Mesenchymal stem cell (in vitro differentiated cells and primary cell): ENCODE results near the gene SLC35F1.

ENCODE experiments used
- DNase-seq: peaks from one replicate; pipeline ENCODE4 v3.0.0-alpha.2; 2013
- H2AFZ ChIP-seq: one replicate; pipeline ENCODE4 v1.6.1; 2013; ENCODE audit warnings: low read depth, mild to moderate bottlenecking, control low read depth, inconsistent platforms, low read length, moderate library complexity
- H2AK5ac ChIP-seq: 2 replicates; pipeline ENCODE4 v1.6.1; 2013; ENCODE audit warnings: low read length, moderate library complexity, mild to moderate bottlenecking, inconsistent platforms; ENCODE audit not compliant: severe bottlenecking
- H2BK120ac ChIP-seq: one replicate; pipeline ENCODE4 v1.6.1; 2013; ENCODE audit warnings: low read depth, mild to moderate bottlenecking, inconsistent platforms, low read length, moderate library complexity
- H2BK12ac ChIP-seq, 2 experiments: one replicate each; pipeline ENCODE4 v1.6.1; 2013; ENCODE audit warnings: inconsistent platforms in 2 of 2, low read length in 2 of 2, mild to moderate bottlenecking in 2 of 2, moderate library complexity in 2 of 2, control low read depth in 1 of 2
- H2BK15ac ChIP-seq: one replicate; pipeline ENCODE4 v1.6.1; 2013; ENCODE audit warnings: mild to moderate bottlenecking, low read depth, inconsistent platforms; ENCODE audit not compliant: poor library complexity, severe bottlenecking
- H2BK5ac ChIP-seq: 2 replicates; pipeline ENCODE4 v1.6.1; 2013; ENCODE audit warnings: low read depth, mild to moderate bottlenecking, low read length, control low read depth, inconsistent platforms; ENCODE audit not compliant: poor library complexity, severe bottlenecking
- H3K14ac ChIP-seq, 2 experiments: one replicate each; pipeline ENCODE4 v1.6.1; 2013; ENCODE audit warnings: inconsistent platforms in 2 of 2, low read length in 2 of 2, control low read depth in 1 of 2, mild to moderate bottlenecking in 1 of 2, moderate library complexity in 1 of 2
- H3K18ac ChIP-seq, 2 experiments: one replicate each; pipeline ENCODE4 v1.6.1; 2013; ENCODE audit warnings: inconsistent platforms in 2 of 2, low read length in 2 of 2, control low read depth in 1 of 2, low read depth in 1 of 2, mild to moderate bottlenecking in 1 of 2
- H3K23ac ChIP-seq, 2 experiments: one replicate each; pipeline ENCODE4 v1.6.1; 2013; ENCODE audit warnings: inconsistent platforms in 2 of 2, low read length in 2 of 2, mild to moderate bottlenecking in 2 of 2, moderate library complexity in 2 of 2, control low read depth in 1 of 2
- H3K27ac ChIP-seq: 2 replicates; pipeline ENCODE4 v1.5.1; 2013; ENCODE audit warnings: mild to moderate bottlenecking, moderate library complexity, low read length, control low read depth, inconsistent platforms; ENCODE audit not compliant: poor library complexity, severe bottlenecking
- H3K27me3 ChIP-seq, 2 experiments: 2 replicates each; pipeline versions ENCODE4 v1.6.1 to v1.7.0; 2013; ENCODE audit warnings: low read length in 2 of 2, mild to moderate bottlenecking in 2 of 2, moderate library complexity in 2 of 2, control low read depth in 1 of 2, inconsistent platforms in 1 of 2; ENCODE audit not compliant: control insufficient read depth in 1 of 2, insufficient read depth in 1 of 2
- H3K36me3 ChIP-seq, 2 experiments: 2 replicates each; pipeline versions ENCODE4 v1.6.1 to v1.7.0; 2013; ENCODE audit warnings: low read length in 2 of 2, control low read depth in 1 of 2, inconsistent platforms in 1 of 2, low read depth in 1 of 2, mild to moderate bottlenecking in 1 of 2; ENCODE audit not compliant: insufficient read depth in 2 of 2, control insufficient read depth in 1 of 2
- H3K4ac ChIP-seq, 2 experiments: one replicate each; pipeline ENCODE4 v1.6.1; 2013; ENCODE audit warnings: inconsistent platforms in 2 of 2, low read length in 2 of 2, mild to moderate bottlenecking in 2 of 2, moderate library complexity in 2 of 2, control low read depth in 1 of 2, low read depth in 1 of 2
- H3K4me1 ChIP-seq: 2 replicates; pipeline ENCODE4 v1.6.1; 2013; ENCODE audit warnings: low read depth, low read length, control low read depth; ENCODE audit not compliant: control insufficient read depth, insufficient read depth
- H3K4me2 ChIP-seq: 2 replicates; pipeline ENCODE4 v1.6.1; 2013; ENCODE audit warnings: low read length, mild to moderate bottlenecking, inconsistent platforms; ENCODE audit not compliant: poor library complexity, severe bottlenecking
- H3K4me3 ChIP-seq, 2 experiments: 2 replicates each; pipeline versions ENCODE4 v1.5.1 to v1.7.0; 2013; ENCODE audit warnings: low read length in 2 of 2, mild to moderate bottlenecking in 2 of 2, control low read depth in 1 of 2, low read depth in 1 of 2; ENCODE audit not compliant: insufficient read depth in 1 of 2
- H3K79me1 ChIP-seq: replicated peaks from 2 replicates; pipeline ENCODE4 v1.6.1; 2013; ENCODE audit warnings: mild to moderate bottlenecking, control low read depth, low read length, inconsistent platforms; ENCODE audit not compliant: poor library complexity, severe bottlenecking
- H3K9ac ChIP-seq: 2 replicates; pipeline ENCODE4 v1.7.0; 2013; ENCODE audit warnings: mild to moderate bottlenecking, low read length, moderate library complexity
- H3K9me3 ChIP-seq: 2 replicates; pipeline ENCODE4 v1.7.0; 2013; ENCODE audit warnings: mild to moderate bottlenecking, low read length; ENCODE audit not compliant: control insufficient read depth
- H4K8ac ChIP-seq: one replicate; pipeline ENCODE4 v1.6.1; 2013; ENCODE audit warnings: inconsistent platforms, mild to moderate bottlenecking, low read length, moderate library complexity
- H4K91ac ChIP-seq: one replicate; pipeline ENCODE4 v1.6.1; 2013; ENCODE audit warnings: mild to moderate bottlenecking, low read length, inconsistent platforms
- WGBS: methylation state at CpG from one replicate; pipeline ENCODE4 v1.1.7; 2013; ENCODE audit warnings: mixed read lengths; 5-methylcytosine and 5-hydroxymethylcytosine counted together

The SLC35F1 gene

GRCh38 chr6:118269659-118270058 lies 362.6 kb downstream of the SLC35F1 start:
- no peak overlapping the region for H3K23ac ChIP-seq
- H3K4me2 ChIP-seq, result no peak overlapping the region
- no peak overlapping the region for H2BK5ac ChIP-seq
- WGBS, result 94% methylated on average over 4 of the region's 4 CpGs
- no peaks in the 10 kb centered on the region for H3K9me3 ChIP-seq
- no peak overlapping the region for H2BK12ac ChIP-seq
- no peak overlapping the region for H2BK15ac ChIP-seq
- H2AFZ ChIP-seq, result no peak overlapping the region
- H2BK120ac ChIP-seq, result no peak overlapping the region
- no peak overlapping the region for H3K9ac ChIP-seq
- peaks cover 0 to 6% of the 10 kb centered on the region in 2 experiments for H3K27me3 ChIP-seq
- no peaks in the 10 kb centered on the region for H3K36me3 ChIP-seq
- no peak overlapping the region for H2AK5ac ChIP-seq
- H3K4ac ChIP-seq, result no peak overlapping the region
- no peak overlapping the region for H3K14ac ChIP-seq
- no peak for DNase-seq
- H4K91ac ChIP-seq, result no peak overlapping the region
- H3K4me1 ChIP-seq, result no peaks in the 10 kb centered on the region
- H3K18ac ChIP-seq, result no peak overlapping the region
- no peak overlapping the region for H3K27ac ChIP-seq
- H3K79me1 ChIP-seq, result no peaks in the 10 kb centered on the region
- no peak overlapping the region for H3K4me3 ChIP-seq
- no peak overlapping the region for H4K8ac ChIP-seq

DNA sequence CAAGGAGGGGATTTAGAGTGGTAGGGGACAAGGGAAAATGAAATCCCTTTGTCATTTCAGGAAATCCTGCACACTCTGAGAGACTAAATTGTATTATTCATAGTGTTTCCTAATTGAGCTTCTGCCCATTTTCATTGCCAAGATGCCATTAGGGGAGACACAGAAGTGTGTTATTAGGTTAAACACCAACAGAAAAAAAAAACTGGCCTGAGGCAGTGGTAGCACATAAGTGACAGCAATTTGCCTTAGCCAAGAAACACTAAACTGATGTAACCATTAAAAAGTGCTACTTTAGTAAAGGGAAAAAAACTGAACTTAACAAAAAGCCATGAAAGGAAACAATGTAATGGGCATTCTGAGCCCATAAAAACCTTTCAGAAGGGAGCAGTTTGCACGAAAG lies 370.6 kb downstream of the SLC35F1 start:
- H3K27me3 ChIP-seq, result peaks cover 6 to 29% of the 10 kb centered on the region in 2 experiments
- no peaks in the 10 kb centered on the region for H3K79me1 ChIP-seq
- H3K4ac ChIP-seq, result no peak overlapping the region
- DNase-seq, result no peak
- no peak overlapping the region for H3K27ac ChIP-seq
- no peak overlapping the region for H3K4me3 ChIP-seq
- H3K36me3 ChIP-seq, result no peaks in the 10 kb centered on the region
- WGBS, result 59% methylated on average over 1 of the region's 1 CpG
- H2AK5ac ChIP-seq, result no peak overlapping the region
- no peak overlapping the region for H3K18ac ChIP-seq
- H3K4me1 ChIP-seq, result peaks cover 2% of the 10 kb centered on the region
- no peak overlapping the region for H3K14ac ChIP-seq
- no peak overlapping the region for H3K23ac ChIP-seq
- H3K9me3 ChIP-seq, result no peaks in the 10 kb centered on the region
- no peak overlapping the region for H2AFZ ChIP-seq
- H2BK120ac ChIP-seq, result no peak overlapping the region
- no peak overlapping the region for H2BK5ac ChIP-seq
- H2BK15ac ChIP-seq, result no peak overlapping the region
- H3K9ac ChIP-seq, result no peak overlapping the region
- no peak overlapping the region for H4K8ac ChIP-seq
- no peak overlapping the region for H3K4me2 ChIP-seq
- H2BK12ac ChIP-seq, result no peak overlapping the region
- H4K91ac ChIP-seq, result no peak overlapping the region

DNA sequence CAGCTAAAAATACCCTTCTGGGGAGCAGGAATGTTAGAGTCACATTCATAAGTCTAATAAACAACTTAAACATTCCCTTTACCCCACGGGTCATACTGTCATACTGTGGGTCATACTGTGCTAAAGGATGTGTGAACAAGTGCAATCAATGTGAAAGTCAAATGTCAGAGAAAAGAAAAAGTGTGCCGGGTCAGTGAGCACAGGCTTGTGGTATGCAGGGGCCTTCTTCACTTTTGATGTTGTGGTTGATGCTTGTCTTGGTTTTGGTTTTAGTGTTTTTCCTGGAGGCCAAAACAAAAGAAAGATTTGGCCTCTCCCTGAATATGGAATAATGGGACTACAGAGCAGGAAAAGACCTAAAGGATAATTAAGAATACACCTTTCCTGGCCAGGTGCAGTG lies 373.1 kb downstream of the SLC35F1 start:
- Histone ChIP-seq H3K14ac (no peak overlapping the region), H2AFZ (no peak overlapping the region)
- 30% methylated on average over 2 of the region's 2 CpGs for WGBS

GRCh38 chr6:118281291-118281690 lies 374.2 kb downstream of the SLC35F1 start:
- no peak overlapping the region for H2BK15ac ChIP-seq
- no peak overlapping the region for H2AK5ac ChIP-seq
- peaks cover 2% of the 10 kb centered on the region for H3K4me1 ChIP-seq
- DNase-seq, result no peak
- H3K18ac ChIP-seq, result no peak overlapping the region
- no peak overlapping the region for H2BK5ac ChIP-seq
- no peak overlapping the region for H3K4me3 ChIP-seq
- H3K9ac ChIP-seq, result no peak overlapping the region
- H3K9me3 ChIP-seq, result no peaks in the 10 kb centered on the region
- no peaks in the 10 kb centered on the region for H3K36me3 ChIP-seq
- no peak overlapping the region for H3K27ac ChIP-seq
- no peaks in the 10 kb centered on the region for H3K79me1 ChIP-seq
- no peak overlapping the region for H3K4me2 ChIP-seq
- no peak overlapping the region for H3K4ac ChIP-seq
- no peak overlapping the region for H2AFZ ChIP-seq
- no peak overlapping the region for H4K8ac ChIP-seq
- no peak overlapping the region for H2BK12ac ChIP-seq
- H3K23ac ChIP-seq, result no peak overlapping the region
- peaks cover 10 to 25% of the 10 kb centered on the region in 2 experiments for H3K27me3 ChIP-seq
- no peak overlapping the region for H3K14ac ChIP-seq
- no peak overlapping the region for H2BK120ac ChIP-seq
- H4K91ac ChIP-seq, result no peak overlapping the region

More for the DNA sequence above, 373.1 kb downstream of the SLC35F1 start:
- Histone ChIP-seq H3K79me1 (no peaks in the 10 kb centered on the region), H3K27me3 (peaks cover 10 to 25% of the 10 kb centered on the region in 2 experiments), H3K9ac (no peak overlapping the region), H3K4ac (no peak overlapping the region), H2BK120ac (no peak overlapping the region), H3K4me1 (peaks cover 2% of the 10 kb centered on the region), H4K8ac (no peak overlapping the region), H3K9me3 (no peaks in the 10 kb centered on the region), H3K18ac (no peak overlapping the region), H3K4me2 (no peak overlapping the region), H3K4me3 (no peak overlapping the region), H2BK5ac (no peak overlapping the region), H3K27ac (no peak overlapping the region), H3K36me3 (no peaks in the 10 kb centered on the region), H2AK5ac (no peak overlapping the region), H4K91ac (no peak overlapping the region), H2BK12ac (no peak overlapping the region), H2BK15ac (no peak overlapping the region), H3K23ac (no peak overlapping the region)
- peak; percentile 35 for DNase-seq
